ENCODE data around the gene MESP2. TPM values are rescaled to one million over a fixed set of nuclear protein-coding genes. Genes with fewer than 3 reads are reported as not detected.

Gene MESP2
- total RNA-seq, 1 experiment from 2014 or later, result not detected

- CTCF ChIA-PET, result interaction anchor here (1.6 kb wide), 1 partner anchor 16 kb away, joined by 4 read pairs; no protein-coding TSS in a partner anchor
- peaks cover 6% of the 10 kb centered on the region for H3K36me3 Mint-ChIP-seq (ENCODE audit: insufficient read depth, unreplicated experiment)
- H3K4me1 Mint-ChIP-seq (ENCODE audit: low read depth, unreplicated experiment), result no peaks in the 10 kb centered on the region
- H3K4me3 Mint-ChIP-seq (ENCODE audit: low read depth, unreplicated experiment), result no peak overlapping the region
- no peaks in the 10 kb centered on the region for H3K9me3 Mint-ChIP-seq (ENCODE audit: low read depth, unreplicated experiment)
- intact Hi-C loops (cut with micrococcal nuclease; ENCODE audit: unreplicated experiment), result loop anchor here (10.0 kb wide), 1 partner anchor 100 kb away; no protein-coding TSS in a partner anchor
- TF ChIP-seq, protein P1, sequence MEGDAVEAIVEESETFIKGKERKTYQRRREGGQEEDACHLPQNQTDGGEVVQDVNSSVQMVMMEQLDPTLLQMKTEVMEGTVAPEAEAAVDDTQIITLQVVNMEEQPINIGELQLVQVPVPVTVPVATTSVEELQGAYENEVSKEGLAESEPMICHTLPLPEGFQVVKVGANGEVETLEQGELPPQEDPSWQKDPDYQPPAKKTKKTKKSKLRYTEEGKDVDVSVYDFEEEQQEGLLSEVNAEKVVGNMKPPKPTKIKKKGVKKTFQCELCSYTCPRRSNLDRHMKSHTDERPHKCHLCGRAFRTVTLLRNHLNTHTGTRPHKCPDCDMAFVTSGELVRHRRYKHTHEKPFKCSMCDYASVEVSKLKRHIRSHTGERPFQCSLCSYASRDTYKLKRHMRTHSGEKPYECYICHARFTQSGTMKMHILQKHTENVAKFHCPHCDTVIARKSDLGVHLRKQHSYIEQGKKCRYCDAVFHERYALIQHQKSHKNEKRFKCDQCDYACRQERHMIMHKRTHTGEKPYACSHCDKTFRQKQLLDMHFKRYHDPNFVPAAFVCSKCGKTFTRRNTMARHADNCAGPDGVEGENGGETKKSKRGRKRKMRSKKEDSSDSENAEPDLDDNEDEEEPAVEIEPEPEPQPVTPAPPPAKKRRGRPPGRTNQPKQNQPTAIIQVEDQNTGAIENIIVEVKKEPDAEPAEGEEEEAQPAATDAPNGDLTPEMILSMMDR (IDR thresholded peaks at IDR 0.05; ENCODE audit: unreplicated experiment), result no peak
- H3K27ac Mint-ChIP-seq (ENCODE audit: unreplicated experiment), result no peak overlapping the region
- no peak for DNase-seq
- no TSS peak for BruUV-seq (replicated peaks)
- H3K27me3 Mint-ChIP-seq (ENCODE audit: unreplicated experiment), result peaks cover 14% of the 10 kb centered on the region
Observed at GRCh38 chr15:89745131-89745530, 31.0 kb upstream of the MESP2 start.

DNA sequence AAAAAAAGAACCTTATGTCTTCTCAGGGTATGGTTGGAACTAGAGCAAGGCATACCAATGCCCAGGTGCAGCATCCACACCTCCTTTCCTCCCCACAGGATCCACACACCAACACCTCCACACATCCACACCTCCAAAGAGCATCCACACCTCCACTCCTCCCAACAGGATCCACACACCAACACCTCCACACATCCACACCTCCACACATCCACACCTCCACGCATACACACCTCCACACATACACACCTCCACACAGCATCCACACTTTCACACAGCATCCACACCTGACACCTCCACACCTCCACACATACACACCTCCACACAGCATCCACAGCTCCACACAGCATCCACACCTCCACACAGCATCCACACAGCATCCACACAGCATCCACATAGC is 30.4 kb upstream of the MESP2 start:
- TF ChIP-seq, protein P1 (IDR thresholded peaks at IDR 0.05; ENCODE audit: unreplicated experiment), result no peak
- BruUV-seq (replicated peaks), result no TSS peak
- Mint-ChIP-seq H3K4me3 (ENCODE audit: low read depth, unreplicated experiment) (no peak overlapping the region), H3K36me3 (ENCODE audit: insufficient read depth, unreplicated experiment) (peaks cover 7% of the 10 kb centered on the region), H3K27me3 (ENCODE audit: unreplicated experiment) (peaks cover 14% of the 10 kb centered on the region), H3K27ac (ENCODE audit: unreplicated experiment) (no peak overlapping the region), H3K9me3 (ENCODE audit: low read depth, unreplicated experiment) (no peaks in the 10 kb centered on the region), H3K4me1 (ENCODE audit: low read depth, unreplicated experiment) (no peaks in the 10 kb centered on the region)
- CTCF ChIA-PET, result interaction anchor here (0.6 kb wide), 2 partner anchors 333 to 442 kb away, joined by 3 to 4 read pairs; no protein-coding TSS in a partner anchor
- no peak for DNase-seq
- intact Hi-C loops (cut with micrococcal nuclease; ENCODE audit: unreplicated experiment), result loop anchor here (10.0 kb wide), 1 partner anchor 101 kb away; no protein-coding TSS in a partner anchor

DNA sequence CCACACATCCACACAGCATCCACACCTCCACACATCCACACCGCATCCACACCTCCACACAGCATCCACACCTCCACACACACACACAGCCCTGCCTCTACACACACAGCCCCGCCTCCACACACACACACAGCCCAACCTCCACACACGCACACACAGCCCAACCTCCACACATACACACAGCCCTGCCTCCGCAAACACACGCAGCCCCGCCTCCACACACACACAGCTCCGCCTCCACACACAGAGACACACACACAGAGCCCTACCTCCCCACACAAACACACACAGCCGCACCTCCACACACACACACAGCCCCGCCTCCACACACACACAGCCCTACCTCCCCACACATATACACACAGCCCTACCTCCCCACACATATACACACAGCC is 29.7 kb upstream of the MESP2 start:
- peaks cover 7% of the 10 kb centered on the region for H3K36me3 Mint-ChIP-seq (ENCODE audit: insufficient read depth, unreplicated experiment)
- H3K4me3 Mint-ChIP-seq (ENCODE audit: low read depth, unreplicated experiment), result no peak overlapping the region
- H3K27ac Mint-ChIP-seq (ENCODE audit: unreplicated experiment), result no peak overlapping the region
- BruUV-seq (replicated peaks), result no TSS peak
- CTCF ChIA-PET, result no interaction called here
- no peaks in the 10 kb centered on the region for H3K9me3 Mint-ChIP-seq (ENCODE audit: low read depth, unreplicated experiment)
- intact Hi-C loops (cut with micrococcal nuclease; ENCODE audit: unreplicated experiment), result loop anchor here (10.0 kb wide), 1 partner anchor 102 kb away; no protein-coding TSS in a partner anchor
- peaks cover 14% of the 10 kb centered on the region for H3K27me3 Mint-ChIP-seq (ENCODE audit: unreplicated experiment)
- no peaks in the 10 kb centered on the region for H3K4me1 Mint-ChIP-seq (ENCODE audit: low read depth, unreplicated experiment)
- TF ChIP-seq, protein P1 (IDR thresholded peaks at IDR 0.05; ENCODE audit: unreplicated experiment), result no peak
- no peak for DNase-seq

- CTCF ChIA-PET, result interaction anchor here (0.9 kb wide), 1 partner anchor 127 kb away, joined by 3 read pairs; no protein-coding TSS in a partner anchor
- Mint-ChIP-seq H3K9me3 (ENCODE audit: low read depth, unreplicated experiment) (no peaks in the 10 kb centered on the region), H3K27ac (ENCODE audit: unreplicated experiment) (no peak overlapping the region), H3K4me1 (ENCODE audit: low read depth, unreplicated experiment) (peaks cover 9% of the 10 kb centered on the region), H3K36me3 (ENCODE audit: insufficient read depth, unreplicated experiment) (peaks cover 7% of the 10 kb centered on the region), H3K4me3 (ENCODE audit: low read depth, unreplicated experiment) (no peak overlapping the region), H3K27me3 (ENCODE audit: unreplicated experiment) (peaks cover 14% of the 10 kb centered on the region)
- intact Hi-C loops (cut with micrococcal nuclease; ENCODE audit: unreplicated experiment), result loop anchor here (10.0 kb wide), 1 partner anchor 103 kb away; no protein-coding TSS in a partner anchor
- TF ChIP-seq, protein P1 (IDR thresholded peaks at IDR 0.05; ENCODE audit: unreplicated experiment), result no peak
- no TSS peak for BruUV-seq (replicated peaks)
- DNase-seq, result no peak
Observed at GRCh38 chr15:89747708-89748682, 28.1 kb upstream of the MESP2 start.

All from Calu3 (cell line).